HG02642 (cell line): ENCODE data around the gene IQCK.

Source experiments
- ATAC-seq: cut with Tn5 transposase; IDR thresholded peaks from one replicate; pipeline ENCODE4 v1.9.1; 2021; ENCODE audit warnings: mild to moderate bottlenecking; ENCODE audit not compliant: unreplicated experiment, poor library complexity

IQCK gene

DNA sequence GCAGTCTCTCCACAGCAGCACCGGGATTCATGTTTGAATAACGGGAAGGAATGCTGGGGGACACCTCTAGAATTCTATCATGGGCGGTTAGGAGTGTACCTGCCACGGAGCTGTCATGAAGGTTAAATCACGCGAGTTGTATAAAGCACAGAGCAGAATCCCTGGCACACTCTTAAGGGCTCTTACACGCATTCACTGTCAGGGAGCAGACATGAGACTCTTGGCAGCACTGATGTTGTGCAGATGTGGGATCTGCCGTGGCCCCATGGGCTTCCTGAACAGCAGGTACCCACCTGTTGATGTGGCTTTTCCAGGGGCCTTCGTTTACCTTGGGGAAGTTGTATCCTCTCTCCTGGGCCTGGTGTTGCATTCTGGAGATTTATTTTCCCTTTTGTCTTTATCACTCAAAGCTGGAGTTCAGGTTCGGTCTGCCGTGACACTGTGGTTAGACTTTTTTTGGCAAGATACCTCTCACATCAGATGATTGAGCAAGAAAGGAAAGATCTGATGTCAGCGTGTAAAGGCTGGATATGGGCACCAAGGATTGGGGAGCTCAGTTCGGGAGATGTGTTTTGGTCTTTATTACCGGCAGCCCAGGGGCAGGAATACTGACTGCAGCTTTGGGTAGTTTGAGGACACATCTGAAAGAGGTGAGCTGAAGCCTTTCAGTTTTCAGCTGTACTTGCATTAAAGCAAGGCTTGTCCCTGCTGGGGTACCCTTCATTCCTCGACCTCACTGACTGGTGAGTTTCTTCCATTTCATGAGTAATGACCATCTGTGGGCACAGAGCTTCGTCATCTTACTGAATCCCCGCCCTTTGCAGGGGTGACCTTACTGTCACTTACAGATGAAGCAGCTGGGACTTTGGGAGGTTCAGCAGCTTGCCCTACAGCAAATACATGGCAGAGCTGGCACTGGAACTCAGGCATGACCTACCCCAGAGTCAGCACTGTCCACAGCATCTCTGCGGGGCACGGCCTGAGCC lies 19.3 kb upstream of the IQCK start:
- no peak for ATAC-seq

DNA sequence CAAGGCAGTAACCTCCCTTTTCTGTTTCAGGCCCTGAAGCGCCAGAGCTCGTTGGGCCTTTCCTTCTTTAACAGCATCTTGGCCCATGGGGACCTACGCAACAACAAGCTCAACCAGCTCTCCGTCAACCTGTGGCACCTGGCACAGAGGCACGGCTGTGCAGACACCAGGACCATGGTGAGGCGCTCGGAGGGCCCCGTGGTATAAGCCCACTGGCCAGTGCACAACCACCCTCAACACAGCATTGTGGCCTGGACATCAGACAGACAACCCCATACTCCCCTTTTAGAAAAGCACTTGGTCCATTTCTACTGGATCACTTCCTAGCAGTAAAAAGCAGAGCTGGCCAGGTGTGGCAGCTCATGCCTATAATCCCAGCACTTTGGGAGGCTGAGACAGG lies 18.6 kb upstream of the IQCK start:
- ATAC-seq, result no peak

DNA sequence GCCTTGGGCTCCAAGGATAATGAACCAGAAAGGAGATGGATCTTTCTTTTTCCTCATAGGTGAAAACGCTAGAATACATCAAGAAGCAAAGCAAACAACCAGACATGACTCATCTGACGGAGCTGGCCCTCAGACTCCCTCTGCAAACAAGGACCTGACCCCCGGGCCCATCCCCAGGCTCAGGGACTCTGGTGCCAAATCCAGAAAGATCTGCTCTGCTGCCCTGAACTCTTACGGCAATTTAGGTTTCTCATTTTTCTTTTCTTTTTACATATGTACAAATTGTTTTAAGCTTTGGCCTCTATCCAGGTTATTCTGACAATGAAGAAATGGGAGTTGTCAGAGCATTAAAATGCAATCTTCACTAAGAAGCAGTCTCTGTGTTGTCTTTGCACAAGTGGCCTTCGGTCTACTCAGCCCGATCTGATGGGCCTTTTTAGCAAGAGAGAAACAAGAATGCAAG lies 17.7 kb upstream of the IQCK start:
- no peak for ATAC-seq

DNA sequence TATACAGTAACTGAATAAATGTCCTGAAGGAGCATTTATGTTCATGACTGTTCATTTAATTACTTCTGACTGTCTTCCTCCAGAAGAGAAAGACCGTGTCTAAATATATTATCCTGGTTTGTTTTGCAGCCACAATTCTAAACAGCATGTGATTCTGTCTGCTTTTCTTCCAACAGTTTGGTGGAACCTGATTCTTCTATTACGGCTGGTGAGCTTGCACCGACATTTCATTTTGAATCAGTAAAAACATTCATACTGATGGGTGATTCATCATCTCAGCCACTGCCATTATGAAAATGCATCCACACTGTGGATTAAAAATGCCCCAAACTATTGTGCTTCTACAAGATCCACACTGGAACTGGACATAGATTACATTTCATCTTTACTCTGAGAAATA lies 17.0 kb upstream of the IQCK start:
- no peak for ATAC-seq

DNA sequence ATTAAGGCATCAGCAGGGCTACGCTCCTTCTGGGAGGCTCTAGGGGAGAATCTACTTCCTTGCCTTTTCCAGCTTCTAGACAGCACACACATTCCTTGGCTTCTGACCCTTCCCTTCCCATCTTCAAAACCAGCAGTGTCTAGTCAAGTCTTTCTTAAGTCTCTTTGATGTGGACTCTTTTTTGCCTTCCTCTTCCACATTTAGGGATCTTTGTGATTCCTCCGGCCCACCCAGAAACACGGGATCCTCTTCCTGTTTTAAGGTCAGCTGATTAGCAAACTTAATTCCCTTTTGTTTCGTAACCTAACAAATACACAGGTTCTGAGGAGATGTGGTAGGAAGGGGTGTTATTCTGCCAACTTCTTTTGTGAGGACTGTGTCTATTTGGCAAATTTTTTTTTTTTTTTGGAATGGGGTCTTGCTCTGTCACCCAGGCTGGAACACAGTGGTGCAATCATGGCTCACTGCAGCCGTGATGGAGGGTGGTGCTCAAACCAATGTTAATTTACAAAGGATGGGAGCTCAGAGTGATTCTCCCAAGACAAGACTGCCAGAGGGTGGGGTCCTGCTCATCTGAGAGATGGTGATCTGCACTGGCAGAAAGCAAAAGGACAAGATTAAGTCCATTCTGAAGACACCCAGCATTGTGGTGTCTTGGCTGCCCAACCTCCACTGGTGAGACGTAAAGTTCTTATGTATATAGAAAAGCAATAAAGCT lies 14.7 kb upstream of the IQCK start:
- ATAC-seq, result no peak

DNA sequence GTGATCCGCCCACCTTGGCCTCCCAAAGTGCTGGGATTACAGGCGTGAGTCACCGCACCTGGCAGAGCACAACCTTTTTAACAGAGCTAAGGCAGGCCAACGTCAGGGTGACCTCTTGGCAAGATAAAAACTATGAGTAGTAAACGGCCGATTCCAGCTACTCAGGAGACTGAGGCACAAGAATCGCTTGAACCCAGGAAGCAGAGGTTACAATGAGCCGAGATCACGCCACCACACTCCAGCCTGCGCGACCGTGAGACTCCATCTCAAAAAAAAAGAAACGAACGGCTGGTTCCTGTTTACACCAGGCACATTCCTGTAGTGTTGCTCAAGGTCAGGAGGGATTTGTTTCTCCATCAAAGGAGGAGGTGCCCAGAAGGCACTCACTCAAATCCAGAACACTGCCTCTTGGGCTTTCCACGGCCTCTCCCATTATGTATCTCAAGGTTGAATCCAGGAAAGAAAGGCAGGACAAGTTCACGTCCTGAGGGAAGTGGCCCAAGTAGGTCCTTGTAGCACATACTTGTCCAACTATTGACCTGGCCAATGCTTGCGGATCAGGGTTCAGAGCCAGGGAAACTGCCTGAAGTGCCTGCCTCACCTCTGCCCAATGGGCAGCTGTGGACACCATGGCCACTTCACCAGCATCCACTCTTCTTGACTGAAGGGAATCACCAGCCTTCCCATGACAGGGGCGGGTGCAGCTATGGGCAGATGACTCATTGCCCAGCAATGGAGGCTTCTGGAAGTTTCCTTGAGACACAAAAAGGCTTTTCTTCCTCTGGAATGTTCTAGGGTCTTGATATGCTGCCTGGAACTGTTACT lies 13.5 kb upstream of the IQCK start:
- ATAC-seq, result no peak

DNA sequence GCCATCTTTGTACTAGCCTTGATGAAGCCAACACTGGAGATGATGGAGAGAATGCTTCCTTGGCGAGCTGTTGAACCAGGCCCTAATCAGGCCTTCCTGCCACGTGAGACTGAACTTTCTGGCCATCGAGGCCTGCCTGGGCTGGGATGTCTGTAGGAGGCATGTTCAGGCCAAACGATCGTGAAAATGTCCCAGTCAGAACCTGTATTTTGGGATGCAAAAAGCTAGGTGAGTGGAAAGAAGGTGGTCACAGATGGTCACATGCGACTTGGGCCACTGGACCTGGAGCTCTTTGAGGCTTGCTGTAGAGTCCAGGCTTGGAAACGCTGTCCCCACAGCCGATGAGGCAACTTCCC lies 12.9 kb upstream of the IQCK start:
- no peak for ATAC-seq

DNA sequence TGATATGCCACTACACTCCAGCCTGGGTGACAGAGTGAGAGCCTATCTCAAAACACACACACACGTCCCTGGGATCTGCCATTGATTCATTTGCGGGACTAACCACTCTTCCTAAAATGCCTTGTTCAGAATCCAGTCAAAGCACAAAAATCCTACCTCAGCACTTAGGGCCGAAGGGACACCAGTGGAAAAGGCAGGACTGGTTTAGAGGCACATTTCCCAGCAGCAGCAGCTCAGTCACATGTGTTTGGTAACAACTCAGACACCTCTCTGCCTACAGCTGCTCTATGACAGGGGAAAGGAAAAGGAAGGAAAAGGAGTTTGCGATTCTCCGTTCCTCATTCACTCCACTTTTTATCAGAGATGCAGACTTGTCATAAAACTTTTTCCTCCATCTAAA lies 12.2 kb upstream of the IQCK start:
- ATAC-seq, result no peak

DNA sequence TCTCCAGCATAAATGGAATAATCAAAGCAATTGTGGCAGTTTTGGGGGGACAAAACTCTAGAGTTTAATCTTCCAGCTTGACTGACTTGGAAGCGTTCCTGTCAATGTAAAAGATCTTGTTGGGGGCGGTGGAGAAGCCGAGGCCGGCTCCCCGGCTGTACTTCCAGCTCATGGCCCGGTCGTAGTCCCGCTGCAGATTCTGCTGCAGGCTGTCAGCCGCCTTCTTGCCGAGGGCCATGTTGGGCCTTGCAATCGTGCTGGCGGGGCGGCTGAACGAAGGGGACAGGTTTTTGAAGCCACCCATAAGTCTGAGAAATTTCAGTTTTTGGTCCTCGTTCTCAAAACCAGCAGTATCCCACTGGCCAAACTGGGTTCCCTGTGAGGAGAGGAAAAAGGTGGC lies 11.2 kb upstream of the IQCK start:
- ATAC-seq, result no peak

DNA sequence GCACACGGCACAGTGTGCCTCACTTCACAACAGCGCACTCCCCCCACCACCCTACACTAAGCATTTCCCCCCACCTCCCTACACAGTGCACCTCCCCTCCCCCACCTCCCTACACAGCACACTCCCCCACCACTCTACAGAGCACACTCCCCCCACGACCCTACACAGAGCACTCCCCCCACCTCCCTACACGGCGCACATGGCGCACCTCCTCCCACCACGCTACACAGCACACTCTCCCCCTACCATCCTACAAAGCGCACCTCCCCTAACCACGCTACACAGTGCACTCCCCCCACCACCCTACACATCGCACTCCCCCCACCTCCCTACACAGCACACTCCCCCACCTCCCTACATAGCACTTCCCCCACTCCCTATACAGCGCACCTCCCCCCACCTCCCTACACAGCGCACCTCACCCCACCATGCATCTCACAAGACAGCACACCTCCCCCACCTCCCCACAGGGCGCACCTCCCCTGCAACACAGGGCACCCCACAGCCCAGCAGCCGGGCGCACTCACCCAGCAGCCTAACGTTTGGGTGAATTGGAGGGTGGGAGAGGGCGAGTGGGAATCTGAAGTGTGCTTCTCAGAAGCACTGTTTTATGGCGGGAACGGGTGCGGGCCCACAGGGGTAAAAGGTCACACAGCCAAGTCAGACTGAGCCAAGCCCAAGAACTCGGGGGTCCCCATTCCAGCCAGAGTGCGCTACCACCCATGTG lies 10.3 kb upstream of the IQCK start:
- no peak for ATAC-seq

DNA sequence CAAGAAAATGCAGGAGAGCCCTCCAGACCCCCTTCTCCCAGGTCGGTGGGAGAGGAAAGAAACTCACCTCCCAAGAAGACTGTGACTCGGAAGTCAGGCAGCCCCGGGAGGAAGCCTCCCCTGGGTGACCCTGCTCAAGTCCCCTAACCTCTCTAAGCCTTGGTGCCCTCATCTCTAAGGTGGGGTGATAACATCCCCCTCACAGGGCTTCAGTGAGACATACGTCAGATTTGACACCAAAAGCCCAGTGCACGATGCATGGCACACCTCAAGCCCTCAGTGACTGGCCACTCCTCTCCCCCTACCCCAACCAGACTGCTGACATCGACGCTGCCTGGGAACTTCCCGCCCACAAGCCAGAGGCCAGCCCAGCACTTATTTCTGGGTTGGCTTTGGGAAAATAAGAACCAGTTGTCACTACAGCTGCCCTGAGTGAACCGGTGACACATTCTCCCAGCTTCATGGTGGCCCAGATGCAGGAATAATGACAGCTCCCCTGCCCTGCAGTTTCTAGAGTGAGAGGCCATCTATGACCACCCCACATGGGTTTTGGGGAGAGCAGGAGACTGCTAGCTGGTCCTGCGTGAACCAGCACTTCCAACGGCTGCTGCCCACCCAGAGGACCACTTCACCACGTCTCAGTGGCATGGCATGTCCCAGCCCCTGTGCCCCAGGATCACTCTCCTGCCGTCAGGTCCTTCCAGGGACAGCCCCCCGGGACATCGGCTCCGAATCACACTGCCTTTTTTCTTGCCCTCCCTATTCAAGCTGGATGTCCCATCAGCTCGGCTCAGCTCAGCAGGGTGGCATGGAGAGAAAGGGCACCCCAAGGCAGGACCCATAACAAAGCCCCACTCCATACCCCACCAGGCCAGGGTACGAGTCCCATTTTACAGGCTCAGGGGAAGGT lies 9.5 kb upstream of the IQCK start:
- ATAC-seq, result no peak

DNA sequence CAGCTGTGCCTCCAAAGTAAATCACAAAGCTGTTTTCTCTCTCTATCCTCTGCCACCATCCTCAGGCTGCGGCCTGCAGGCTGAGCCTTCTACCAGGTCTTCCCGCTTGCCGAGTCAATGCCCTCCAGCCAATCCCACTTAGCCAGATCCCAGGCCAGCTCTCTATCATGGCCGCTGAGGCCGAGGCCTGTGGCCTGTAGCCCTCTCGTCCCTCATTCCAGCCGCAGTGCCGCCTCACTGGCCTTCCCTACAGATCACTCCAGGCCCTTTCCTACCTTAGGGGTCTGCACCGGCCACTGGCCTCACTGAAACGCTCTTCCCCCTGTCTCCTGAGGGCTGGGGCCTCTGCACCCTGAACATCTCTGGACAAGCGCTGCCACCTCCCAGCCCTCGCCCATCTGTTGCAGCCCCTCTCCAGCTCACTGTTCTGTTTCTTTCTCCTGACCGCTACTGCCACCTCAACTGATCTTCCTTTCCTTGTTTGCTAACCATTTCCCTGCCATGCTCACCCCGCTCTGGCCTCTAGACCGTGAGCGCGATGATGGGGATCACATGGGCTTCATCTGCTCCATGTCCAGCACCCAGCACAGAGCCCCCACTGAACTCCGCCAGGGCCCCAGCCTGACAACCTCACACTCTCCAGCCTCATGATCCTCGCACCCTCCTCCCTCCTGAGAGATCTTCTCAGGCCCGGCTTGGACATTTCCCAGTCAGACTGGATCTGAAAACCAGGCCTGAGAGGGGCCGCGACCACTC lies 8.5 kb upstream of the IQCK start:
- no peak for ATAC-seq

DNA sequence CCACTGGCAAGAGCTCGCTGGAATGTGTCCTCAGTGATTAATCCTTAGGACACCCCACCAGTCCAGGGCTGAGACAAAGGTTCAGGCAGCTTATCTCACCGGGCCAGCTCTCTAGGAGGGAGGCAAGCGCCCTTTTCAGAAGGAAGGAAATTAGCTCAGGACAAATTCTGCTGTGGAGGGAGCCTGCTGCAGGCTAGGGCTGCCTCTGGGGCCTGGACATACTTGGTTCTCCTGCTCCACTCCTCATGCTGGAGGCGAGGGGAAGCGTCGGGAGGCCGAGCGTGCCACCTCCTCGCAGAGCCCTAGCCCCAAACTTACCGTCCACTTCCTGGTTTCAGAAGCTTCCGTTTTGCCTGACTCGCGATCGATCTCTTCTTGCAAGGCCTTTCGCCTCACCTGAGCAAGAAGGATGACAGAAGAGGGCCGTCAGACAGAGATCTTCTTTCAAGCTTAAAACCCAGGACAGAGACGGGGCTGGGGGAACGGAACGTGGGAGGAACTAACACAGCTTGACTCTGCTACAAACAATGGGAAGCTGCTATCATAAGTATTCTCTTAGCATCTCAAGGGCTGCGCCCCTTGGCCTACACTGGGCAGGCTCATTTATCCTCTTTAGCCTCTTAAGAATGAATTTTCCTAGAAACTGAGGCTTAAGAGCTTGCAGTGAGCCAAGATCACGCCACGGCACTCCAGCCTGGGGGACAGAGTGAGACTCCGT lies 7.7 kb upstream of the IQCK start:
- no peak for ATAC-seq

DNA sequence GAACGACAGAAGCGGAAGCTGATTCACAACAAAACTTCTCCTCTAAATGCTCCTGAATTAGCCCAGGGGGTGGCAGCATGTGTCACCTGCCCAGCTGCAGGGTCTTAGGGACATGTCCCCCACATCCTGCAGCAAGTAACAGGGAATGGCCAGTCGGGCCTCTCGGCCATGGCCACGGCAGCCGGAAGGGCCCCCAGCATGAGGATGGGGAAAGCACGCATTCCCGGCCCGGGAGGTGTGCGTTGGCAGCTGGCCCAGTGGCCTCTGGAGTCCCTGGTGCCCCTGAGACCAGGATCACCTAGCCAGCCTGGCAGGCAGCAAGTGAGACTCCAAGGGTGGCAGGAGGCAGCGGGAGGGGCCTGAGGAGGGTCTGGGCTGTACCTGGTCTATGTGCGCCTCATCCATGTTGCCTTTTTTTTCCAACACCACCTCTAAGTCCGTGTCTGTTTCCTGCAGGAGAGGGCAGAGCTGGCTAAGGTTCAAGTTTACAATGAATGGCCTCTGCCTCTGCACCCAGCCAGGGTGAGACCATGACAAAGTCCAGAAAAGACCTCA lies 7.0 kb upstream of the IQCK start:
- ATAC-seq, result no peak

DNA sequence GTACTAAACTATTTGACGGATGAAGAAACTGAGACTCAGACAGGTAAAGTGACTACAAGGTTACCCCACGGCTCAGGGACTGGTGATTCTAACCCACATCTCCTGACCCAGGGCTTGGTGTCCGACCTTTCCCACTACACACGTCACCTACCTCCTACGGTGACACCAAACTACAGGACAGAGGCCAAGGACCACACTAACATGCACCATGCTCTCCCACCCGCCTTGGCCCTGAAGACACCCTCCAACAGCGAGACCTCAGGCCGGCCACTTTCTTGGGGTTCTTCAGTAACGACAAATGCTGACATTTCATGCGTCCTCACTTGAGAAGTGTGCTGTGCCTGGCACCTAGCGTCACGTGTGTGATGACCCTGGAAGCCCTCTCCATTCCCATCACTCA lies 6.4 kb upstream of the IQCK start:
- no peak for ATAC-seq

DNA sequence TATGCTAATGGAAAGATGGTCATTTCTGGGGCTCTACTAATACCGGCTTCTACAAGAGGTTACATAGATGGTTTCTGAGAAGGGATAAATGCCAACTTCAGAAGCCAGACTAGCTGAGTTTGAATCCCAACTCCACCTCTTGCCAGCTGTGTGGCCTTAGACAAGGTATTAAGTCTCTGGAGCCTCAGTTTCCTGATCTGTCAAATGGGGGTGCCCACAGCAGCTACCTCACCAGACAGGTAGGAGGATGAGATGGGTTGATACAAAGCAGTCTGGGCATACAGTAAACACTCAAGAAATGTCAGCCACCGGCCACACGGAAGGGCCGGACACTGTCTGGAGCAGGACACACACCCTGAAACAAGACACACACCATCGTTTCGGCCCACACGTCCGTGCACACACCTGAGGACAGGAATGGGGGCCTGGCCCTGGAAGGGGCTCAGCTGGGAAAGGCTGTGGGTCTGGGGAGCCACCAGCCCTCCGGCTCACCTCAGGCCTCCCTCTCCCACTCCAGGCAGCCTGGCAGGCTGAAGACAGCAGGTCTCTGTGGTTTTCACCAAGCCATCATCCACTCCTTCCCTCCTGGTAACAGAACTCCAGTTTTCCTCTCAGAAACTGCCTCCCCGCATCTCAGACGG lies 5.5 kb upstream of the IQCK start:
- no peak for ATAC-seq

DNA sequence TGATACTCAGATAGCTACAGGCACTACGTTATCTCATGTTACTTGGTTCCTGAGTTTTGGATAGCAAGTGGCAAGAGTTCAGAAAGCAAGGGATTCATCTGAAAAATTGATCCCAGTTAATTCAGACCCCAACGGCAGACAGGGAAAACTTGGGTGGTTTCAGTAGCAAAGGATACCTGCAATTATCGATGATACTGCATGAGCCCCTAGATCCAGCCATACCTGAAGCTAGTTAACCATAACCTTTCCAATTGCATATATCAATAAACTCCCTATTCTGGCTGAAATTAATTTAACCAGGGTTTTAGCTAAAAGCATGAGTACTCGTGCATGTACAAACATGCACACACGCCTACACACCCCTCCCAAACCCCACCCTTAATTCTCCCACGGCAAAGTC lies 4.4 kb upstream of the IQCK start:
- no peak for ATAC-seq
